Suprapubic skin (tissue), 4 donors: ENCODE results near the gene TEAD1. TPM values are rescaled to one million over a fixed set of nuclear protein-coding genes. Genes with fewer than 3 reads are reported as not detected.

Experiments
- DNase-seq, 2 donors: peaks; one replicate each; pipeline ENCODE4 v3.0.0-alpha.2; 2019; ENCODE audit warnings: low spot score in 2 of 2
- H3K27ac ChIP-seq: fragments of 200-600 bp; sonication (generic); one replicate; pipeline ENCODE4 v1.5.1; 2019
- H3K27me3 ChIP-seq: fragments of 200-600 bp; sonication (generic); one replicate; pipeline ENCODE4 v1.5.1; 2019
- H3K36me3 ChIP-seq: fragments of 200-600 bp; sonication (generic); one replicate; pipeline ENCODE4 v1.5.1; 2019
- H3K4me1 ChIP-seq: fragments of 200-600 bp; sonication (generic); one replicate; pipeline ENCODE4 v1.5.1; 2019
- H3K4me3 ChIP-seq: fragments of 200-600 bp; sonication (generic); one replicate; pipeline ENCODE4 v1.5.1; 2019; ENCODE audit warnings: mild to moderate bottlenecking
- H3K9me3 ChIP-seq: fragments of 200-600 bp; sonication (generic); one replicate; pipeline ENCODE4 v1.5.1; 2019
- CTCF ChIP-seq, 2 donors: fragments of 200-600 bp in 1 of 2; fragments of 450-650 bp in 1 of 2; sonication (generic) in 1 of 2; IDR thresholded peaks; one replicate each; pipeline ENCODE4 v1.5.1; 2016 to 2019; ENCODE audit warnings: antibody characterized with exemption in 2 of 2, mild to moderate bottlenecking in 1 of 2, moderate library complexity in 1 of 2
- EP300 ChIP-seq: sonication (generic); formaldehyde crosslinking; IDR thresholded peaks from one replicate; pipeline ENCODE4 v1.6.1; 2017; ENCODE audit warnings: antibody characterized with exemption
- POLR2A ChIP-seq, 2 donors: fragments of 450-650 bp; IDR thresholded peaks; one replicate each; pipeline ENCODE4 v1.6.1; 2017; ENCODE audit warnings: antibody characterized with exemption in 2 of 2, mild to moderate bottlenecking in 2 of 2, moderate library complexity in 2 of 2
- POLR2AphosphoS5 ChIP-seq, 3 donors: sonication (generic); formaldehyde crosslinking; IDR thresholded peaks; one replicate each; pipeline ENCODE4 v1.6.1; 2017; ENCODE audit warnings: antibody characterized with exemption in 3 of 3
- WGBS: methylation state at CpG from one replicate; pipeline ENCODE4 v1.1.5; 2018; 5-methylcytosine and 5-hydroxymethylcytosine counted together
- total RNA-seq, 4 donors: library from RNA; depleted of rRNA; stranded (reverse); fragments of >200 nt; gene quantifications; one replicate each; pipeline ENCODE4 v1.1.0, GENCODE V29; 2016

TEAD1 gene
- total RNA-seq, 4 donors from 2014 or later: 60.3 to 84.8 (median 72.4) TPM

GRCh38 chr11:12694183-12694531 lies 19.9 kb downstream of the TEAD1 start:
- DNase-seq: no peak
- Histone ChIP-seq H3K36me3 (no peaks in the 10 kb centered on the region), H3K27me3 (no peaks in the 10 kb centered on the region), H3K4me3 (peak overlapping the region; percentile 27), H3K27ac (peak overlapping the region; percentile 88), H3K9me3 (no peaks in the 10 kb centered on the region), H3K4me1 (peaks cover 61% of the 10 kb centered on the region)
- TF ChIP-seq EP300 (no peak), POLR2A (IDR thresholded peaks at IDR 0.05) (no peak), POLR2AphosphoS5 (IDR thresholded peaks at IDR 0.05) (no peak), CTCF (IDR thresholded peaks at IDR 0.05) (no peak)
- WGBS: 9% methylated on average over 6 of the region's 6 CpGs

GRCh38 chr11:12695221-12695794 lies 21.1 kb downstream of the TEAD1 start:
- Histone ChIP-seq H3K9me3 (no peaks in the 10 kb centered on the region), H3K4me1 (peaks cover 57% of the 10 kb centered on the region), H3K27ac (no peak overlapping the region), H3K27me3 (no peaks in the 10 kb centered on the region), H3K36me3 (no peaks in the 10 kb centered on the region), H3K4me3 (no peak overlapping the region)
- TF ChIP-seq CTCF (IDR thresholded peaks at IDR 0.05): no peak
- no peak for TF ChIP-seq EP300
- no peak for TF ChIP-seq POLR2A (IDR thresholded peaks at IDR 0.05)
- TF ChIP-seq POLR2AphosphoS5 (IDR thresholded peaks at IDR 0.05): no peak
- WGBS: 75% methylated on average over 2 of the region's 2 CpGs
- no peak for DNase-seq

- peaks cover 57% of the 10 kb centered on the region for H3K4me1 ChIP-seq
- WGBS: 88% methylated on average over 3 of the region's 3 CpGs
- no peak for DNase-seq
- no peaks in the 10 kb centered on the region for H3K27me3 ChIP-seq
- no peaks in the 10 kb centered on the region for H3K36me3 ChIP-seq
- no peaks in the 10 kb centered on the region for H3K9me3 ChIP-seq
- H3K4me3 ChIP-seq: no peak overlapping the region
- TF ChIP-seq POLR2A (IDR thresholded peaks at IDR 0.05): no peak
- TF ChIP-seq EP300: no peak
- no peak for TF ChIP-seq POLR2AphosphoS5 (IDR thresholded peaks at IDR 0.05)
- no peak for TF ChIP-seq CTCF (IDR thresholded peaks at IDR 0.05)
- H3K27ac ChIP-seq: no peak overlapping the region
Observed at GRCh38 chr11:12695873-12696272, 21.7 kb downstream of the TEAD1 start.

GRCh38 chr11:12696911-12697581 lies 22.8 kb downstream of the TEAD1 start:
- Histone ChIP-seq H3K27ac (no peak overlapping the region), H3K4me1 (peaks cover 55% of the 10 kb centered on the region)

More at GRCh38 chr11:12696911-12697581, 22.8 kb downstream of the TEAD1 start:
- Histone ChIP-seq H3K4me3 (no peak overlapping the region), H3K36me3 (no peaks in the 10 kb centered on the region), H3K27me3 (no peaks in the 10 kb centered on the region), H3K9me3 (no peaks in the 10 kb centered on the region)
- no peak for DNase-seq
- WGBS: 71% methylated on average over 5 of the region's 5 CpGs
- no peak for TF ChIP-seq EP300
- TF ChIP-seq CTCF (IDR thresholded peaks at IDR 0.05): no peak
- no peak for TF ChIP-seq POLR2A (IDR thresholded peaks at IDR 0.05)
- TF ChIP-seq POLR2AphosphoS5 (IDR thresholded peaks at IDR 0.05): no peak
